G401 (cell line): ENCODE measurements around the gene CSNK1A1L. TPM values are rescaled to one million over a fixed set of nuclear protein-coding genes. Genes with fewer than 3 reads are reported as not detected.

ENCODE experiments used
- DNase-seq: peaks from one replicate; pipeline ENCODE4 v3.0.0-alpha.2; 2015; ENCODE audit warnings: low spot score
- in situ Hi-C: cut with HindIII; loops from 2 replicates; pipeline ENCODE4 v1.10.0; 2016; ENCODE audit warnings: low sequenced_read_pairs, mixed read lengths
- total RNA-seq: library from RNA; depleted of rRNA; stranded (reverse); fragments of >200 nt; shearing (Covaris generic); gene quantifications from 2 replicates; pipeline ENCODE4 v1.2.3, GENCODE V29; 2014

Gene CSNK1A1L
- total RNA-seq, 1 experiment from 2014 or later, result not detected

DNA sequence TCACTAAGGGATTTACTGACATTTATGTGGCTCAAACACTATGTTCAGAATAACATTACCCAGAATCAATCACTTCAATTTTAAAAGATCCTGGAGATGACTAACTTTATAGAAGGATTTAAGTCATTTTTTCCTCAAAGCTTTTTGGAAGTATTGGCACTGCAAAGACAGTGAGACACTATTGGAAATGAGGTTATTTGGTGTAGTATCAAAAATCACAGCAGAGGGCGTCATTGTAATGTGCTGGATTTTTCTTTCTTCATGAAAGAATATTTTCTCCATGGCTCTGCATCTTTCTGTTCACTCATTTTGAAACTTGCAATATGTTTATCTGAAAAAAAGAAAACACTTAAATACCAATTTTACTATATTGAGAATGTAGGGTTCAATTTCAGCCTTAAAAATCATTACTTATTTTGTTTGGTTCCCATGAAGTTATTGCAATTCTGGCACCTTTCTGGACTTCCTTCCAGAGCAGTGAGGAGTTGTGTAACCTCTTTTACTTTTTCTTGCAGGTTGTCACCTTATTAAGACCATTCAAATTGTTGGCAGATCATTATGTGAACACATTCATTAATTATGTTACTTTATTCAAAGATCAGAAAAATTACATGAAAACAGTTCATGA is 3.7 kb upstream of the CSNK1A1L start:
- in situ Hi-C loops, result no loop called here
- peak; percentile 24 for DNase-seq

DNA sequence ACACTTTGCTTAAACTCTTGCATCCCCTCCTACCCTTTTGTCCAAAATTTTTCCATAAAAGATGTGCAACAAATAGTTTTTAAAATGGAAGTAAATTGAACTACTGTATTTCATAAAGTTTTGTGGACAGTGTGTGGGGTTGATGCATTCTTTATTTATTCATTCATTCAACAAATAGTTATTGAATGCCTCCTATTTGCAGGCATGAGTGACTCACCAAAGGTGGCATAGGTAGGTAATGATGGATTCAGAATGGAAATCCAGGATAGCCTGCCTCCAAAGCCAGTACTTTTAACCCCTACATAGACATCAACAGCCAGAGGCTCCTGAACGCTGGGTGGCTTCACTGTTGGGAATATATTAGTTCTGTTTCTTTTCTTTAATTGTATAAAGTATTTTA is 2.4 kb upstream of the CSNK1A1L start:
- in situ Hi-C loops, result no loop called here
- DNase-seq, result no peak

DNA sequence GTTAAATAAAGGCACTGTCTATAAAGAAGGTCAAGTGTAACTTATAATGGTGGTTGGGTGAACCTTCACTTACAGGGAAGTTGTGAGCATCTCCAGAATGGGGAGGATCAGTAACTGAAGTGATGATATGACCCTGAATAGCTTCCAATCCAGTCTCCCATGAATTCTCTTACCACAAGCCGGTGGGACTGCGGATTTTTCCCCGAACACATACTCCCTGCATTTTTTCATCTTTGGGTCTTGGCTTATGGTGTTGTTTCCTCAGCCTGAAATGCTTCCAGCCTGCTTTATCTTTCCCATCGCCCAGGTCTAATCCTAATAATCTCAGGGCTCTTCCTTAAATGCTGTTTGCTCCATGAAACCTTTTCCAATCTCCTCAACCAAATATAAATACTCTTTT is 2.0 kb upstream of the CSNK1A1L start:
- in situ Hi-C loops, result no loop called here
- no peak for DNase-seq

DNA sequence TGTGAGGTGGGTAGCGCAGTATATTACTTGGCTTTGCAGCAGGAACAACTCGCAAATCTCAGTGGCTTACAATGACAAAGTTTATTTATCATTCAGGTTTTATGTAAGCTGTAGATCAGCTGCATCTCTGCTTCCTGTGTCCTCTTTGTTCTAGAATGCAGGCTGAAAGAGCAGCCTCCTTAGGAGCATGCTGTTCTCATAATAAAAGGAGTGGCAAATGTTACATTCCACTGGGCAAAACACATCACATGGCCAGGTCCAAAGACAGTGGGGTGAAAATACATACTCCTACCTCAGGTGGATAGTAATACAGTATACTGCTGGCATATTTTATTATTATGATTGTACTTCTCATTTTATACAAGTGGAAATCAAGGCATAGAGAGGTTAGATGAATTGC is 1.2 kb upstream of the CSNK1A1L start:
- DNase-seq, result no peak
- in situ Hi-C loops, result no loop called here

DNA sequence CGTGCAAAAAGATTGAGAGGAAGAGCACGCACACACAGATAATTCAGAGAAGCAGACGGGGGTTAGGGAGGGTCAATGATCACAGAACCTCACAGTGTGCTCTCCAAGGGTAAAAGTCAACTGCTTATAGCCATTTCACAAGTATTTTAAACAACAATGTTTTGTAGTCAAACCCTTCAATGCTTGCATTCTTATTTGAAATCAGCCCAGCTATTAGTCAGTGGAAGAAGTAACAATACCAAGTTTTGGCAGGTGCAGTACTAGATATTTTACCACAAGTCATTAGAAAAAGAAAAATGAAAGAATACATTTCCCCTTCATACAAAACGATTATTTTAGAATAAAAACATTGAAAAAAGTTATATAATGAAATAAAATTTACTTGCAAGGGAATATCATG is 2.6 kb downstream of the CSNK1A1L start:
- in situ Hi-C loops, result no loop called here
- DNase-seq, result no peak

DNA sequence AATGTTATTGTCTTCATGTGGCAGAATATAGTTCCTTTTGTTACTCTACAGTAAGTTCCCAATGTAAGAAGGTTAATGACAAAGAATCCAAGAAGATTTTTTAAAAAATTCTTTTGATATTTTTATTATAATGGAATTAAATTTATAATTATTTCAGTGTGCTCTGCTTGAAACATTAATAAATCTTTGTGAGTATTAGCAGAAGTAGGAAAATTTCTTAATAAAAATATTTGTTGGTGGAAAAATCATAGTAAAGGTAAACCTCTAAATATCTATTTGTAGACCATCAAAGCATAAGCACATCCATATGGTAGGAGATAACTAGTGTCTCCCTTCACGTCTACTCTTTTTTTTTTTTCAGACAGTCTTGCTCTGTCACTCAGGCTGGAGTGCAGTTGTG is 4.3 kb downstream of the CSNK1A1L start:
- in situ Hi-C loops, result no loop called here
- no peak for DNase-seq

DNA sequence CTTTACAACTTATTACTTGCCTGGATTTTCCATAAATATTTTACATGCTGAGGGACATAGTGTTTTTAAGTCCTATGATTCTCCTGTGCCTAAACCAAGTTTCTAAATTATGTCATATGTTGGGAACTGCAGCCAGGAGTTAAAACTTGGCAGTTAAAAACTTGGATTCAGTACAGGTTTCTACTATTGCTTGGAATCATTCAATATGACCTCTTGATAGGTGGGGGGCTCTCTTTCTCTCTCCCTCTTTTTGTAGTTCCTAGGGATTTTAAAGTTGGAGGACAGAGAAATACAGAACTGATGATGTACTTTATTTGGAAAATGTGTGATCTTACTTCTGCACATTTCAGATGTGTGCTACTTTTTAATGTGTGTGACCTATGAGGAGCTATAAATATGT is 4.7 kb downstream of the CSNK1A1L start:
- DNase-seq, result no peak
- in situ Hi-C loops, result no loop called here

DNA sequence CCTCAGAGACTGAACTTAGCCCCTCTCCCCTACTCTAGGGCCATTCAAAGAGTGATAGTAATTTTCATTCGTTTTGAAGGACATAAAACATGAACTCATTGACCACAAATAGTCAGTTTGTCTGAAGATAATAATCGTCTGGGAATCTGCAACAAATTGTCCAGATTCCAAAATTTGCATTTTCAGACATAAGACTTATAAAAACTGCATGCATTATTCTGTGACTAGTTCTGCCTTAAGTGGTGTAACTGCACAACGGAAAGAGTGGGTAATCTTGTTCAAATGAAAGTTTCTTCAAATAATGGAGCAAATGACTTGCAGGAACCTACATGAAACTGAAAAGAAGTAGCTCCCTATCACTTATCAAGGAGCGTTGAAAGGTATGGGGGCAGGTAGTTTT is 8.4 kb downstream of the CSNK1A1L start:
- in situ Hi-C loops, result no loop called here

DNA sequence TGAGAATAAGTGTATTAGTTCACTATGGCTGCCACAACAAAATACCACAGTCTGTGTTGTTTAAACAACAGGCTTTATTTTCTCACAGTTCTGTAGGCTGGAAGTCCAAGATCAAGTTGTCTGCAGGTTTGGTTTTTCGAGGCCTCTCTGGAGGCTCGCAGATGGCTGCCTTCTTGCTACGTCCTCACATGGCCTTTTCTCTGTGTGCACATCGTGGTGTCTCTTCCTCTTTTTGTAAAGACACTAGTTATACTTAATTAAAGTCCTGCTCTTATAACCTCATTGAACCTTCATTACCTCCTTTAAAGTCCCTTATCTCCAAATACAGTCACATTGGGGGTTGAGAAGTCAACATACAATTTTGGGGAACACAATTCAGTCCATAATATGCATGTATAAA is 10.6 kb downstream of the CSNK1A1L start:
- no peak for DNase-seq
- in situ Hi-C loops, result no loop called here

More for the DNA sequence above, 8.4 kb downstream of the CSNK1A1L start:
- no peak for DNase-seq

DNA sequence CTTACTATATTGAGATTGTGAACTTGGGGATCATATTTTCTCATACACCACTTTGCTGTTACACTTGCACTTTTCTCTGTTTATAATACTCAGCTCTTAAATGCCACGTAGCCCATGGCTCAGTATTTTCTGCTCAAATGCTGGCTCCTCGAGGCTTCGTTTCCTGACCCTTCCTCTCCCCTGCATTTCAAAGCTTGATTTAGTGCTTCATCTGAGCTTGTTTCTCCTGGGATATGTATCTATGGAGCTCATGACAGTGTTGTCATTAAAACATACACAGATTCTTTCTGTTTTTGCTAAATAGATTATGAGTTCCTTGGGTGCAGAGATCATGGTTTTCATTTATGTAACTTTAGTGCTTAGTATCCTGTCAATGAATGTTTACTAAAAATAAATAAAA is 11.4 kb downstream of the CSNK1A1L start:
- no peak for DNase-seq
- in situ Hi-C loops, result no loop called here

DNA sequence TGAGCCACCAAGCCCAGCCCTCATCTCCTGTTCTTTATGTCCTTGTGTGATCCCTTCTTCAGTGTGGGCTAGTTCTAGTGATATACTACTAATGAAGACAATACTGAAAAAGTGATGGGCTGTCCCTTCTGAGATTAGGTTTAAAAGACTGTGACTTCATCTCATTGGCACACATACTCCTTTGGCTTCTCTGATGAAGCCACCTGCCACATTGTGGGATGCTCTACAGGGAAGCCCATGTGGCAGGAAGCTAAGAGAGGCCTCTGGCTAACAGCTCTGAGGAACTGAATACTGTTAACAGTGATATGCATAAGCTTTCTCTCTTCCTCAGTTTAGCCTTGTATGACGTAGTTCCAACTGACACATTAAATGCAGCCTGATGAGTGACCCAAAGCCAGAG is 13.6 kb downstream of the CSNK1A1L start:
- in situ Hi-C loops, result no loop called here

DNA sequence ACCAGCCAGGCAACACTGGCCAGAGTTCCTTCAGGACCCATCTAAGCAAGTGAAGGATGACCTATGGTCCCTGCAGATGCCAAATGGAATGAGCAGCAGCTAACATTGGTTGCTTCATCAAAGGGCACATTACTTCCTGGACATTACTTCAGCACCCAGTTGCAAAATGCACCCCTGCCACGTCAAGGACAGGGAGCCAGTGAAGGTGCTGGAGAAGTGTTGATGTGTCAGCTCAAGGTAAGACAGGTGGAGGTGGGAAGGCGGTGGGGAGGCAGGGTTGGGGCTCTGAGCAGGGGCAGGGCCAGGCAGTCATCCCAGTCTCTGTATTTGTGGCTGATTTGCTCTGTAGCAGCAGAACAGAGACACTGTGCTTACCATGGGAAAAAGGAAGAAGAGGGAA is 14.6 kb downstream of the CSNK1A1L start:
- in situ Hi-C loops, result no loop called here
- no peak for DNase-seq

More for the DNA sequence above, 13.6 kb downstream of the CSNK1A1L start:
- no peak for DNase-seq

DNA sequence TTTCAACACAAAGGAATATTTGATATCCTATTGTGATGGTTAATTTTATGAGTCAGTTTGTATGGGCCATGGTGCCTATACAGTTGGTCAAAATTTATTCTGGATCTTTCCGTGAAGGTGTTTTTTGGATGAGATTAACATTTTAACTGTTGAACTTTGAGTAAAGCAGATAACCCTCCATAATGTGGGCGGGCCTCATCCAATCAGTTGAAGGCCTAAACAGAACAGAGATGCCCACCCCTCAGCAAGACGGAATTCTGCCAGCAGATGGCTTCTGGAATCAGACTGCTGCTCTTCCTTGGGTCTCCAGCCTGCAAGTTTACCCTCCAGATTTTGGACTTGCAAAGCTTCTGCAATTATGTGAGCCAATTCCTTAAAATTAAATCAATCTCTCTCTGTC is 16.0 kb downstream of the CSNK1A1L start:
- in situ Hi-C loops, result no loop called here
- no peak for DNase-seq

DNA sequence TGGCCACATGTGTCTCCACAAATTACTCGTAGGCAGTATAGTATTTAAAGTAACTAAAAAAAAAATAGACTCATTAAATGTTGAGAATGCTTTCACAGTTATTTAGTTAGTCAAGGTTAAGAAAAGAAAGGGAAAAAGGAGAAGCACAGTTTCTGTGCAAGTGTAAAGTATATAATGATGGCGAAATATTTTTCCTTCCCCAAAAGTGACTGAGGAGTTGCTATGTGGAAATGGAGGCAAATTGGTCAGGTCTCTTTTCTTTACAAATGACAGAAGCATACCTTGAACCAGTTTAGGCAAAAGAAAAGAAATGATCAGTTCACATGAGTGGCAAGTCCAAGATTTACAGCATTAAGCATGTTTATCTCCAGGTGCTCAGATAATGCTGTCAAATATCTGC is 18.0 kb downstream of the CSNK1A1L start:
- in situ Hi-C loops, result no loop called here
- DNase-seq, result no peak

DNA sequence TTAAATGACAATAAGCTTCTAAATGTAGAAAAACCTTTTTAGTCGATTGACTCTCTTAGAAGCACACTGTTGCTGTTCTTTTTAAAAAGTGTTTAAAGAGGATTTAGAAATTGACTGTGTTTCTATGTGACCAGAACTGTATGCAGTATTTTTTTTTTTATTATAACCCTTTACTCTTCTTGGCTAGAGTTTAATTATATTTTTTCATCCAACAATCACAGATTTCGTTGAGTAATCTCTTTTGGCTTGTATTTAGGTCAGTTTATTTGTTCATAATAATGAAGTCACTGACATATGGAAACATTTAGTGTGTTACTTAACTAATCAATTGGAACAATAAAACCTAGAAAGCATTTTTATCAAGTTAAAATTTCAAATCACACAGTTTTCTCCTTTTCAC is 19.9 kb downstream of the CSNK1A1L start:
- no peak for DNase-seq
- in situ Hi-C loops, result no loop called here

DNA sequence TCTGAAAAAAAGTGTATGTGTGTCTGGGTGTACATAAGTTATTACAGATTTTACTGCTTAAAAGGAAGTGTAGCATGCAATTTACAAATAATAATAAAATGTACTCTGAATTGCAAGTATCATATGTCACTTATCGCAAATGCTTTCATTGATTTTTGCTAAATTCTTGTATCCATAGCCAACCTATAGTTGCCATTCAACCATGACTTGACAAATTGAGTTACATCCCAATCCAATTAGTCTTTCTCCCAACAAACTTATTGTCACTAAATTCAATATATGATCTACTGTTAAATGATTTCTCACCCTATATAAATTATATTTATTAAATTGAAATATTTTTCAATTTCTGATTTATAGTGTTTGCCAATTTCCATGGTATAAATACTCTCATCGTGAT is 28.6 kb downstream of the CSNK1A1L start:
- no peak for DNase-seq
- in situ Hi-C loops, result no loop called here

DNA sequence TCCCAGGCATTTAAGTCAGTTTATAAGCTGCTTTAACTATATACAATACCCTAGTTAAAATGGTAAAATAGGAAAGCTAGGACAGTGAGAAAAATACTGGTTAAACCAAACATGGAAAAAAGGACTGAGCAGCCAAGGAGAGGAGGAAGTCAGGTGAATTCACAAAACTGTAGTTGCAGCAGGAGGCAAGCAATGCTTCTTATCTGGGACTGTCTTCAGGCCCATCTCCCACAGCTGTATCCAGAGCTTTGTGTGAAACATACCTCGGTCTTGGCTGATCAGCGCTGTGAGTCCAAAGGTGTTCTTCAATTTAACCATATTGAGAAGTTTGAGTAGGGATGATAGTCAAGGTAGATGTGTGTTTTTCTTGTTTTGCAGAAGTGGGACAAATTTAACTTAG is 30.3 kb downstream of the CSNK1A1L start:
- in situ Hi-C loops, result no loop called here
- no peak for DNase-seq

DNA sequence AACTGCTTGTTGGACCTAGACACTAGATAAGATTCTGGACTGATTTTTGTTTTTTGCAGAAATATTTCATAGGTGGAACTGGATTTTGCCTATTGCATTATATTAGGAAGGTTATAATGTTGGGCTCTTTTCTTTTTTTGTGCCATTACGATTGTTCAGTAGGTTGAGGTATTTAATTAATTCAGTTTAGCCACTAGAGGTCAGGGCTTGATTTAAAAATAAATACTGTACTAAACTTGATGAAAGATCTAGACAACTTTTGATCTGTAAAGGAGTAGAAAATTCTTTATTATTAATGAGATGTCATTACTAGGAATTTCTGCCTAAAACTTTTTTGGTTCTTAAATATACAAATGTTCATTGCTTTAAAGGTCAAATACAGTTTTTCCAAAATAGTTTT is 30.8 kb downstream of the CSNK1A1L start:
- peak; percentile 15 for DNase-seq
- in situ Hi-C loops, result no loop called here

DNA sequence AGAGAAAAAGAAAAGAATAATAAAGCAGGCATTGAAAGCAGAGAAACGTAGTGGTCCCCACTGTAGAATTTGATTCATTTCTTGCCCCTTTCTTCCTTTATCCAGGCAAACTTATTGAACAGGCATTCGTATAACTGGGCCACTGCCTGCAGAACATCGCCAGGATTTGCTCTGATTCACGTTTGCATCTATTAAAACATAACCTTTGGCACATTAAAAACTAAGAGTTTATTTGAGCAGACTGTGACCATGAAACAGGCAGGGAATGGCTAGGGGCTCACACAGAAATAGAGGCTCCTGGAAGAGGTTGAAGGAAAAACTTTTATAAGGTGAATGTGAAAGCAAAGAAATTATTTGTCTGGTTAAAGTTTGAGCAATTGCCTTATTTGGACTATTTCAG is 33.4 kb downstream of the CSNK1A1L start:
- in situ Hi-C loops, result no loop called here
- DNase-seq, result no peak

DNA sequence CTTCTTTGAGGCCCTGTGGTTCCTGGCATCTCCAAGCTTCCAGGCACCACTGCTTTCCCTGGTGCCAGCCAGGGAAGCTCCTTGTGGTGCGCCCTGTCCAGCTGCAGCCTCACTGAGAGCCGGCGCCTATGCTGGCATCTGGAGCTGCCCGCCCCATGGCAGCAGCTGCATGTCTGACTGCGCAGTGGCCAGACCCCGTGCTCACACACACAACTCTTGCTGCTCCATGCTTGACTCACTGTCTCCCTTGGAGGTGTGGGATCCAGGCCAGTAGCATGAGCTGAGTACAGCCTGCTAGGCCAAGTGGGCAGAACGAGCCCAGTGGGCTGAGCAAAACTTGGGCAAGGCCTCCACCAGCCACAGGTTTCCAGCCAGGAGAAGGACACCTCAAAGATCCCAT is 34.5 kb downstream of the CSNK1A1L start:
- DNase-seq, result no peak
- in situ Hi-C loops, result no loop called here

DNA sequence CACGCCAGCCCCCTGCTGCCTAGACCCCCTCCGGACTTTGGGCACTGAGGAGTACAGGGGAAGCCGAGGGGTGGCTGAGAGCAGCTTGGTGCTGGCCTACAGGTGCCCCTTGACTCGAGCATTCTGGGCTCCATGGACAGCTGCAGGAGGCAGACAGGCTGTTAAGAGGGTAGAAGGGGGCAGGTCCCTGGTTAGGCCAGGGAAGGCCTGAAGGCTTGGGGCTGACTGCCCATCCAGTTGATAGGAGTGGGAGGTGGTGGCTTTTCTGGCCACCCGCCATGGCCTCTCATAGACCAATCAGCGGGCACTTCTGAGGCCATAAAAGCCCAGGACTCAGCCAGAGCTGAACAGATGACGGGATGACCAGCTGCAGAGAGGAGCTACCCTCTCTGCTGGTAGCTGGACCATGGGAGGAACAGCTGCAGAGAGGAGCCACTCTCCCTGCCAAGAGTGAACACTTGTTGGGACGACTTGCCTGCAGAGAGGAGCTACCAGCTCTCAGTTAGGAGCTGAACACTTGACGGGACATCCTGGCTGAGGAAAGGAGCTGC is 35.2 kb downstream of the CSNK1A1L start:
- in situ Hi-C loops, result no loop called here
- DNase-seq, result no peak
